HEK293T (cell line): ENCODE results near the gene PTP4A2.

Source experiments
- ARNT ChIP-seq: fragments of 450-650 bp; IDR thresholded peaks from 2 replicates; pipeline ENCODE4 v1.6.1; 2017; ENCODE audit warnings: mild to moderate bottlenecking
- ELF4 ChIP-seq: fragments of 450-650 bp; IDR thresholded peaks from 2 replicates; pipeline ENCODE4 v1.6.1; 2017; ENCODE audit warnings: antibody characterized with exemption
- FOXK2 ChIP-seq: fragments of 450-650 bp; IDR thresholded peaks from 2 replicates; pipeline ENCODE4 v1.6.1; 2016; ENCODE audit warnings: mild to moderate bottlenecking
- FOXM1 ChIP-seq: fragments of 450-650 bp; IDR thresholded peaks from 2 replicates; pipeline ENCODE4 v1.6.1; 2017; ENCODE audit warnings: mild to moderate bottlenecking, borderline replicate concordance
- L3MBTL2 ChIP-seq: fragments of 450-650 bp; conservative IDR thresholded peaks from 2 replicates; pipeline ENCODE4 v1.6.1; 2016; ENCODE audit warnings: mild to moderate bottlenecking
- SP1 ChIP-seq: fragments of 450-650 bp; IDR thresholded peaks from 2 replicates; pipeline ENCODE4 v1.6.1; 2017
- SUZ12 ChIP-seq: fragments of 450-650 bp; IDR thresholded peaks from 2 replicates; pipeline ENCODE4 v1.6.1; 2016; ENCODE audit warnings: mild to moderate bottlenecking

DNA sequence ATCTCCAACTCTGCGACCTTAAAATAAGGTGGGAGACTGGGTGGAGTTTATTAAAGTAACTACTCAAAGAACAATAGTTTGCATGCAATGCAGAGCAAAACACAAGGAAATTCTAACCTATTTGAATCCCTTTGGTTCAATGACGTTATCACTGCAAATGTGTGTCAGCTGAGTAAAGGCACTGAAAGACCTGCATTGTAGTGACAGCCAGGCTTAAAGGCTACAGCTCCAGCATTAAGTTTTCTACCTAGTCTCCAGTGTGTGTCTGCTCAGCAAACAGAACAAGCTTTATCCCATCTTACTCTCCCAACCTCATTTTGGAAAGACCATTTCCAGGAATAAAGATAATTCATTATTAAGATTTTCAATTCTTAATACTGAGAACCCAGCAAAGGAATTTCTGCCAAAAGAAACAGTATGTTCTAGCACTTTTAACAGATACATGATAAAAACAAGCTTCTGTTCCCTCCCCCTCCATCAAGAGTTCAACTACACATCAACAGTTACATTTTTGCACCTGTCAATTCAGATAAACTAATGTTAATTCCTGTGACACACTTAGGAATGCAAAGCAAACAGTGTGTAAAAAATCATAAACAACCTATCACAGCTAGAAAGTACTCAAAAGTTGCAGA lies 14.2 kb downstream of the PTP4A2 start:
- TF ChIP-seq FOXM1 = no peak
- no peak for TF ChIP-seq SUZ12
- no peak for TF ChIP-seq FOXK2
- no peak for TF ChIP-seq SP1
- no peak for TF ChIP-seq ELF4
- no peak for TF ChIP-seq L3MBTL2
- no peak for TF ChIP-seq ARNT
